WERI-Rb-1 (cell line): Measurements from ENCODE around the gene SSBP2.
"Not testable (repeated sequence)": the region's sequence is repeated elsewhere in the genome, so short reads cannot be mapped to it uniquely, and the experiment has no call there.

Experiments used
- DNase-seq: peaks from one replicate; pipeline ENCODE4 v3.0.0-alpha.2; 2020
- H3K27ac ChIP-seq: fragments of 250-450 bp; sonication (Bioruptor Pico); 2 replicates; pipeline ENCODE4 v1.5.1; 2020; ENCODE audit warnings: mild to moderate bottlenecking, moderate library complexity
- H3K27me3 ChIP-seq: fragments of 250-450 bp; sonication (Bioruptor Pico); 2 replicates; pipeline ENCODE4 v1.5.1; 2021; ENCODE audit warnings: mild to moderate bottlenecking, low read depth, moderate library complexity; ENCODE audit not compliant: insufficient read depth, severe bottlenecking
- H3K36me3 ChIP-seq: fragments of 250-450 bp; sonication (Bioruptor Pico); 2 replicates; pipeline ENCODE4 v1.5.1; 2020; ENCODE audit warnings: mild to moderate bottlenecking, moderate library complexity
- H3K4me3 ChIP-seq: 2 replicates; pipeline ENCODE4 v1.5.1; 2011; ENCODE audit warnings: low read depth, mild to moderate bottlenecking, control low read depth, low read length
- H3K9me3 ChIP-seq: fragments of 250-450 bp; sonication (Bioruptor Pico); 2 replicates; pipeline ENCODE4 v1.5.1; 2021; ENCODE audit warnings: mild to moderate bottlenecking, moderate library complexity; ENCODE audit not compliant: severe bottlenecking
- CTCF ChIP-seq: IDR thresholded peaks from 2 replicates; pipeline ENCODE4 v1.5.1; 2011; ENCODE audit warnings: low read depth, mild to moderate bottlenecking, control low read depth, inconsistent platforms, low read length

The SSBP2 gene

GRCh38 chr5:81630684-81631083 is 120.2 kb downstream of the SSBP2 start:
- Histone ChIP-seq H3K36me3 (no peaks in the 10 kb centered on the region), H3K9me3 (no peaks in the 10 kb centered on the region), H3K4me3 (no peak overlapping the region), H3K27ac (no peak overlapping the region), H3K27me3 (no peaks in the 10 kb centered on the region)
- DNase-seq: no peak
- TF ChIP-seq CTCF: no peak

GRCh38 chr5:81629986-81630385 is 120.9 kb downstream of the SSBP2 start:
- TF ChIP-seq CTCF: no peak
- no peak for DNase-seq
- Histone ChIP-seq H3K4me3 (no peak overlapping the region), H3K9me3 (no peaks in the 10 kb centered on the region), H3K36me3 (no peaks in the 10 kb centered on the region), H3K27me3 (no peaks in the 10 kb centered on the region), H3K27ac (no peak overlapping the region)

GRCh38 chr5:81628061-81628460 is 122.8 kb downstream of the SSBP2 start:
- DNase-seq, H3K27me3 ChIP-seq, H3K36me3 ChIP-seq, H3K9me3 ChIP-seq, H3K4me3 ChIP-seq, H3K27ac ChIP-seq: not testable (repeated sequence)

GRCh38 chr5:81626524-81626923 is 124.4 kb downstream of the SSBP2 start:
- no peaks in the 10 kb centered on the region for H3K9me3 ChIP-seq
- no peaks in the 10 kb centered on the region for H3K36me3 ChIP-seq
- H3K27me3 ChIP-seq: no peaks in the 10 kb centered on the region
- no peak for TF ChIP-seq CTCF
- H3K4me3 ChIP-seq: no peak overlapping the region
- DNase-seq: no peak
- H3K27ac ChIP-seq: no peak overlapping the region

- H3K27ac ChIP-seq: no peak overlapping the region
- H3K27me3 ChIP-seq: no peaks in the 10 kb centered on the region
- H3K36me3 ChIP-seq: no peaks in the 10 kb centered on the region; the same call in 1 of the 2 replicates
- no peak for DNase-seq
- TF ChIP-seq CTCF: no peak
- no peaks in the 10 kb centered on the region for H3K9me3 ChIP-seq
- H3K4me3 ChIP-seq: no peak overlapping the region
Measured at GRCh38 chr5:81609810-81610375, 141.0 kb downstream of the SSBP2 start.

- Histone ChIP-seq H3K36me3 (no peaks in the 10 kb centered on the region; the same call in 1 of the 2 replicates), H3K27ac (no peak overlapping the region), H3K9me3 (no peaks in the 10 kb centered on the region), H3K4me3 (no peak overlapping the region), H3K27me3 (no peaks in the 10 kb centered on the region)
- TF ChIP-seq CTCF: no peak
- DNase-seq: no peak
Measured at GRCh38 chr5:81608976-81609375, 141.9 kb downstream of the SSBP2 start.
